Esophagus squamous epithelium (tissue), 5 donors: ENCODE measurements around the gene SYT14. TPM values are rescaled to one million over a fixed set of nuclear protein-coding genes. Genes with fewer than 3 reads are reported as not detected.

Experiments
- DNase-seq: peaks from one replicate; lab custom pipeline; 2025; lab: John Stamatoyannopoulos, UW
- H3K27ac ChIP-seq, 4 donors: fragments of 200-600 bp; sonication (generic); one replicate each; pipeline ENCODE4 v1.5.1; 2016 to 2019; ENCODE audit warnings: mild to moderate bottlenecking in 1 of 4
- H3K27me3 ChIP-seq, 4 donors: fragments of 200-600 bp; sonication (generic); 1 replicate in 3 of 4; 2 replicates in 1 of 4; pipeline versions ENCODE4 v1.5.1 to v1.6.0; 2017 to 2021; ENCODE audit warnings: antibody characterized with exemption in 1 of 4
- H3K36me3 ChIP-seq, 3 donors: fragments of 200-600 bp; sonication (generic); one replicate each; pipeline ENCODE4 v1.5.1; 2016 to 2019
- H3K4me1 ChIP-seq, 3 donors: fragments of 200-600 bp; sonication (generic); one replicate each; pipeline ENCODE4 v1.5.1; 2017 to 2019
- H3K4me3 ChIP-seq, 4 donors: fragments of 200-600 bp; sonication (generic); 1 replicate in 3 of 4; 2 replicates in 1 of 4; pipeline ENCODE4 v1.5.1; 2016 to 2019; ENCODE audit warnings: mild to moderate bottlenecking in 2 of 4, moderate library complexity in 1 of 4
- H3K9me3 ChIP-seq, 3 donors: fragments of 200-600 bp; sonication (generic); one replicate each; pipeline ENCODE4 v1.5.1; 2016 to 2019
- POLR2A ChIP-seq, 4 donors: fragments of 450-650 bp; IDR thresholded peaks; one replicate each; pipeline ENCODE4 v1.6.1; 2017; ENCODE audit warnings: antibody characterized with exemption in 4 of 4, mild to moderate bottlenecking in 4 of 4, moderate library complexity in 3 of 4
- WGBS, 2 donors: methylation state at CpG; one replicate each; pipeline ENCODE4 v1.1.5; 2018; 5-methylcytosine and 5-hydroxymethylcytosine counted together
- intact Hi-C: fragments of 100-400 bp; cut with DNase I; formaldehyde crosslinking; loops from one replicate; pipeline ENCODE4 v1.15.0; 2022
- total RNA-seq, 4 donors: library from RNA; depleted of rRNA; stranded (reverse); fragments of >200 nt; gene quantifications; one replicate each; pipeline ENCODE4 v1.1.0, GENCODE V29; 2016
- TF ChIP-seq, protein P1 (sequence below), 6 experiments: fragments of 450-650 bp in 4 of 6; fragments of 200-600 bp in 2 of 6; sonication (generic) in 2 of 6; IDR thresholded peaks; one replicate each; pipeline ENCODE4 v1.5.1; 2016 to 2019; ENCODE audit warnings: antibody characterized with exemption in 6 of 6, mild to moderate bottlenecking in 4 of 6, moderate library complexity in 4 of 6
- donor health status: DM: yes; HTN: yes; CAD: no.

Gene SYT14
- total RNA-seq, 4 donors from 2014 or later, result not detected

GRCh38 chr1:210022044-210022443 lies 84.0 kb downstream of the SYT14 start:
- DNase-seq, result no peak
- no peak for TF ChIP-seq POLR2A (IDR thresholded peaks at IDR 0.05)
- TF ChIP-seq, protein P1, sequence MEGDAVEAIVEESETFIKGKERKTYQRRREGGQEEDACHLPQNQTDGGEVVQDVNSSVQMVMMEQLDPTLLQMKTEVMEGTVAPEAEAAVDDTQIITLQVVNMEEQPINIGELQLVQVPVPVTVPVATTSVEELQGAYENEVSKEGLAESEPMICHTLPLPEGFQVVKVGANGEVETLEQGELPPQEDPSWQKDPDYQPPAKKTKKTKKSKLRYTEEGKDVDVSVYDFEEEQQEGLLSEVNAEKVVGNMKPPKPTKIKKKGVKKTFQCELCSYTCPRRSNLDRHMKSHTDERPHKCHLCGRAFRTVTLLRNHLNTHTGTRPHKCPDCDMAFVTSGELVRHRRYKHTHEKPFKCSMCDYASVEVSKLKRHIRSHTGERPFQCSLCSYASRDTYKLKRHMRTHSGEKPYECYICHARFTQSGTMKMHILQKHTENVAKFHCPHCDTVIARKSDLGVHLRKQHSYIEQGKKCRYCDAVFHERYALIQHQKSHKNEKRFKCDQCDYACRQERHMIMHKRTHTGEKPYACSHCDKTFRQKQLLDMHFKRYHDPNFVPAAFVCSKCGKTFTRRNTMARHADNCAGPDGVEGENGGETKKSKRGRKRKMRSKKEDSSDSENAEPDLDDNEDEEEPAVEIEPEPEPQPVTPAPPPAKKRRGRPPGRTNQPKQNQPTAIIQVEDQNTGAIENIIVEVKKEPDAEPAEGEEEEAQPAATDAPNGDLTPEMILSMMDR (IDR thresholded peaks at IDR 0.05), result no peak
- no peak overlapping the region for H3K27ac ChIP-seq
- no peaks in the 10 kb centered on the region for H3K4me1 ChIP-seq
- no peaks in the 10 kb centered on the region for H3K27me3 ChIP-seq
- H3K9me3 ChIP-seq, result no peaks in the 10 kb centered on the region
- no peak overlapping the region for H3K4me3 ChIP-seq
- intact Hi-C loops, result no loop called here
- no peaks in the 10 kb centered on the region for H3K36me3 ChIP-seq

DNA sequence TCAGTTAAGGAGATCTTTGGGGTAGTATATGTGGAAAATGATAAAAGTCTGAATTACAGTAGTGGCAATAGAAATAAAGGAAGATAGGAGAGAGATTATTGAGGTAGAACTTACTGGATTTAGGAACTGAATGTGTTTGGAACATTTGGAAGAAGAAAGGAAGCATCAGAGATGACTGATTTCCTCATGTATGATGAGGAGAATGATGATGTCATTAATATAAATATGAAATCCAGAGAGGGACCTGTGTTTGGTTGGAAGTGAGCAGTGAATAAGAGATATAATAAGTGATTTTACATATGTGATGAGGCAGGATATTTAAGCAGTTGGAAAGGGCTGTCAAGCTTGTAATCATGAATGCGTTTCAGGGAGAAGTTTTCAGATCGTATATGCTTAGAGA lies 86.3 kb downstream of the SYT14 start:
- intact Hi-C loops, result no loop called here
- WGBS, 2 donors, result 78 to 86% methylated on average over 2 of the region's 2 CpGs
- Histone ChIP-seq H3K4me1 (no peaks in the 10 kb centered on the region), H3K27me3 (no peaks in the 10 kb centered on the region), H3K36me3 (no peaks in the 10 kb centered on the region), H3K9me3 (no peaks in the 10 kb centered on the region), H3K27ac (no peak overlapping the region), H3K4me3 (no peak overlapping the region)
- no peak for TF ChIP-seq POLR2A (IDR thresholded peaks at IDR 0.05)
- TF ChIP-seq, protein P1 (IDR thresholded peaks at IDR 0.05), result no peak
- DNase-seq, result no peak

DNA sequence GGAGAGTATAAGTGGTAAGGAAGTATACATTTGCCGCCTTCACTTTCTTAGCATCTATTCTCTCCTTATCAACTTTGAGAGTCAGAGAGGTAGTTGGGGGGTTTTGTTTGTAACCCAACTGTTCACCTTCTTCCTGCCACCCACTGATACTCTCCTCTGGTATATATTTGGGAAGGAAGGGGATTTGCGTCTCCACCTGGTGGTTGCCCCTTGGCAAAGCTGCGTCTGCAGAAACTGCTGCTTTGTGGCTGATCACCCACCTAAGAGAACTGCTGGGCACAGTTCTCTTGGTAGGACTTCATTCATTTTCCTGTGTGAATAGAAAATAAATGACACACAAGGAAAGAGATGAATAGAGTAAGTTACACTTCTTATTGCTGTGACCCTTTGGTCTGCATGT lies 87.0 kb downstream of the SYT14 start:
- TF ChIP-seq POLR2A (IDR thresholded peaks at IDR 0.05), result no peak
- TF ChIP-seq, protein P1 (IDR thresholded peaks at IDR 0.05), result no peak
- H3K27me3 ChIP-seq, result no peaks in the 10 kb centered on the region
- no peak for DNase-seq
- H3K36me3 ChIP-seq, result no peaks in the 10 kb centered on the region
- no peaks in the 10 kb centered on the region for H3K9me3 ChIP-seq
- no peak overlapping the region for H3K4me3 ChIP-seq
- 48 to 77% methylated on average over 3 of the region's 3 CpGs for WGBS, 2 donors
- no peaks in the 10 kb centered on the region for H3K4me1 ChIP-seq
- no peak overlapping the region for H3K27ac ChIP-seq
- intact Hi-C loops, result no loop called here

GRCh38 chr1:210025870-210026269 lies 87.9 kb downstream of the SYT14 start:
- no peaks in the 10 kb centered on the region for H3K9me3 ChIP-seq
- no peak for DNase-seq
- H3K36me3 ChIP-seq, result no peaks in the 10 kb centered on the region
- H3K27me3 ChIP-seq, result no peaks in the 10 kb centered on the region
- no peaks in the 10 kb centered on the region for H3K4me1 ChIP-seq
- TF ChIP-seq, protein P1 (IDR thresholded peaks at IDR 0.05), result no peak
- no peak for TF ChIP-seq POLR2A (IDR thresholded peaks at IDR 0.05)
- H3K4me3 ChIP-seq, result no peak overlapping the region
- WGBS, 2 donors, result 40 to 72% methylated on average over 1 of the region's 1 CpG
- intact Hi-C loops, result no loop called here
- no peak overlapping the region for H3K27ac ChIP-seq

- no peak for DNase-seq
- H3K36me3 ChIP-seq, result no peaks in the 10 kb centered on the region
- no peaks in the 10 kb centered on the region for H3K27me3 ChIP-seq
- H3K9me3 ChIP-seq, result no peaks in the 10 kb centered on the region
- TF ChIP-seq POLR2A (IDR thresholded peaks at IDR 0.05), result no peak
- TF ChIP-seq, protein P1 (IDR thresholded peaks at IDR 0.05), result no peak
- 63 to 73% methylated on average over 1 of the region's 1 CpG for WGBS, 2 donors
- H3K4me1 ChIP-seq, result no peaks in the 10 kb centered on the region
- intact Hi-C loops, result no loop called here
- H3K27ac ChIP-seq, result no peak overlapping the region
- no peak overlapping the region for H3K4me3 ChIP-seq
Measured at GRCh38 chr1:210027994-210028393, 90.0 kb downstream of the SYT14 start.
